GM18505 (cell line): ENCODE measurements around the gene LEKR1.

ENCODE experiments used
- ATAC-seq: cut with Tn5 transposase; IDR thresholded peaks from one replicate; pipeline ENCODE4 v1.9.1; 2021; ENCODE audit not compliant: unreplicated experiment
- POLR2A ChIP-seq: IDR thresholded peaks from 4 replicates; pipeline ENCODE4 v1.6.1; 2011; ENCODE audit warnings: borderline replicate concordance; ENCODE audit not compliant: insufficient read depth, insufficient read length; ENCODE audit errors: extremely low read depth

Gene LEKR1

GRCh38 chr3:157089455-157090221 lies 263.5 kb downstream of the LEKR1 start:
- ATAC-seq, result peak; percentile 9
- TF ChIP-seq POLR2A, result peak; percentile 51

GRCh38 chr3:157091083-157091833 lies 265.1 kb downstream of the LEKR1 start:
- no peak for TF ChIP-seq POLR2A
- ATAC-seq, result no peak

GRCh38 chr3:157092230-157092629 lies 266.1 kb downstream of the LEKR1 start:
- no peak for TF ChIP-seq POLR2A
- no peak for ATAC-seq

GRCh38 chr3:157093096-157093495 lies 266.9 kb downstream of the LEKR1 start:
- no peak for TF ChIP-seq POLR2A
- ATAC-seq, result peak; percentile 18

- no peak for TF ChIP-seq POLR2A
- ATAC-seq, result no peak
These were observed 268.1 kb downstream of the LEKR1 start for GRCh38 chr3:157094301-157094700.

GRCh38 chr3:157094751-157095480 lies 268.8 kb downstream of the LEKR1 start:
- TF ChIP-seq POLR2A, result no peak
- no peak for ATAC-seq
